HepG2 (cell line): ENCODE measurements around the gene MGARP. TPM values are rescaled to one million over a fixed set of nuclear protein-coding genes. Genes with fewer than 3 reads are reported as not detected.

ENCODE experiments used
- ADNP ChIP-seq: sonication (generic); formaldehyde crosslinking; IDR thresholded peaks from 2 replicates; pipeline ENCODE4 v1.4.0; 2020; ENCODE audit warnings: missing genetic modification reagents
- ARNT ChIP-seq: fragments of 450-650 bp; IDR thresholded peaks from 2 replicates; pipeline ENCODE4 v1.6.1; 2017
- EEA1 ChIP-seq: sonication (generic); formaldehyde crosslinking; IDR thresholded peaks from 2 replicates; pipeline ENCODE4 v1.5.1; 2020; ENCODE audit warnings: mild to moderate bottlenecking, missing genetic modification reagents, borderline replicate concordance
- NAIF1 ChIP-seq: sonication (generic); formaldehyde crosslinking; IDR thresholded peaks from 2 replicates; pipeline ENCODE4 v1.5.0; 2020; ENCODE audit warnings: mild to moderate bottlenecking, missing genetic modification reagents, borderline replicate concordance
- PITX1 ChIP-seq: sonication (generic); formaldehyde crosslinking; IDR thresholded peaks from 2 replicates; pipeline ENCODE4 v1.5.1; 2020; ENCODE audit warnings: mild to moderate bottlenecking, missing genetic modification reagents
- POLR2AphosphoS5 ChIP-seq: IDR thresholded peaks from 2 replicates; pipeline ENCODE4 v1.6.1; 2012; ENCODE audit warnings: low read depth, low read length
- PRPF4 ChIP-seq: fragments of 200-400 bp; formaldehyde crosslinking; IDR thresholded peaks from 2 replicates; pipeline ENCODE4 v1.6.1; 2016; ENCODE audit warnings: low read length, low read depth; ENCODE audit not compliant: poor library complexity, severe bottlenecking
- RFX5 ChIP-seq: IDR thresholded peaks from 2 replicates; pipeline ENCODE4 v1.6.1; 2011; ENCODE audit warnings: low read depth, low read length, improper control_type of control experiment
- RORA ChIP-seq: sonication (generic); formaldehyde crosslinking; IDR thresholded peaks from 2 replicates; pipeline ENCODE4 v1.5.0; 2020; ENCODE audit warnings: mild to moderate bottlenecking, missing genetic modification reagents, moderate library complexity
- ZNF230 ChIP-seq: sonication (generic); formaldehyde crosslinking; IDR thresholded peaks from 2 replicates; pipeline ENCODE4 v1.4.0; 2020; ENCODE audit warnings: mild to moderate bottlenecking, missing genetic modification reagents
- ZNF510 ChIP-seq: sonication (generic); formaldehyde crosslinking; IDR thresholded peaks from 2 replicates; pipeline ENCODE4 v1.4.0; 2020; ENCODE audit warnings: low read depth, mild to moderate bottlenecking, missing genetic modification reagents
- ZNF577 ChIP-seq: sonication (generic); formaldehyde crosslinking; IDR thresholded peaks from 2 replicates; pipeline ENCODE4 v1.4.0; 2020; ENCODE audit warnings: mild to moderate bottlenecking, low read depth, missing genetic modification reagents, borderline replicate concordance
- ZNF878 ChIP-seq: sonication (generic); formaldehyde crosslinking; IDR thresholded peaks from 2 replicates; pipeline ENCODE4 v1.8.1; 2023; ENCODE audit warnings: mild to moderate bottlenecking, missing genetic modification reagents, moderate library complexity
- polyA plus RNA-seq, 8 experiments: library from polyadenylated mRNA; depleted of rRNA in 3 of 8; stranded (reverse) in 7 of 8; unstranded in 1 of 8; fragments of >200 nt; fragmentation: Illumina TruSeq in 4 of 8; extraction: Trizol in 4 of 8; gene quantifications; 2 replicates each; pipeline versions ENCODE4 v1.2.1 to v1.2.3, GENCODE V29; 2011 to 2016; ENCODE audit warnings: low read depth in 4 of 8, missing spikeins in 1 of 8, mixed read lengths in 1 of 8; ENCODE audit not compliant: insufficient read depth in 1 of 8
- total RNA-seq, 5 experiments: library from RNA; depleted of rRNA; stranded (reverse); fragments of >200 nt; fragmentation: Illumina TruSeq; extraction: Trizol; gene quantifications; 2 replicates each; pipeline ENCODE4 v1.2.3, GENCODE V29; 2016; ENCODE audit warnings: low read depth in 1 of 5
- TF ChIP-seq, protein P1 (sequence below): sonication (generic); formaldehyde crosslinking; IDR thresholded peaks from 2 replicates; pipeline ENCODE4 v1.4.0; 2020; ENCODE audit warnings: mild to moderate bottlenecking, missing genetic modification reagents
- TF ChIP-seq, protein P2 (sequence below): sonication (generic); formaldehyde crosslinking; IDR thresholded peaks from 2 replicates; pipeline ENCODE4; 2020; ENCODE audit warnings: missing genetic modification reagents, mild to moderate bottlenecking, borderline replicate concordance

Gene MGARP
- total and polyA plus RNA-seq, 2 of the 13 experiments (the other 11 are each of a cell fraction or from before 2014, with no cell fraction given), result 0.11 to 0.13 TPM

DNA sequence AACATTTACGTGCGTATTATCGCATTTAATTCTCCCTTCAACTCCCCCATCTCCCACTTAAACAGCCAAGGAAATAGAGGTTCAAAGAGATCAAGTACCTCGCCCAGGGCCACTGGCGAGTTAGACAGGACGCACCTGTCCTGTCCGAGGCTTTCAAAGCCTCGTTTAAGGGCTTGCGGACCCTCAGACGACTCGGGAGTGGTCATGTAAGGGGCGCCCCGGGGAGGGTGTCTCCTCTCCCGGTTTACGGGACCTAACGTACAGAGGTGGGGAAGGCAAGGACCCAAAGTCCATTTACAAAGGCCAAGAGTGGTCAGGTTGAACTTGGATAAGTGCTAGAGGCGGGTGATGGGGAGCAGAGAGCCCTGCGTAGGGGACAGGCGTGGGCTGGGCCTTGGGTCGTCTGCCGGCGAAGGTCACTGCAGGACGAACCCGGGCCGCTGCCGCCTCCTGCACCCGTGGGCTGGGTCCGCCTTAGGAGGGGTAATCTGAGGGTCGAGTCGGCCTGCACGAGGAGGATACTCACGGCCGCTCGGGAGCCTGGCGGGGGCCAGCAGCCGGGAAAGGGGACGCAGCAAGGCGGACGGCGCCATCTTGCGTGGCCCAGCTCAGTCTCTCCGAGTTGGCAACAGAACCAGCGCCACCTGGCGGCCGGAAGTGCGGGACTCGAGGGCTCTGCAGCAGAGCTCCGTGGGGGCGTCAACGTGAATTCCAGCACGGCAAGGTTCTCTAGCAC, 15.3 kb upstream of the MGARP start (continued):
- TF ChIP-seq, protein P1, sequence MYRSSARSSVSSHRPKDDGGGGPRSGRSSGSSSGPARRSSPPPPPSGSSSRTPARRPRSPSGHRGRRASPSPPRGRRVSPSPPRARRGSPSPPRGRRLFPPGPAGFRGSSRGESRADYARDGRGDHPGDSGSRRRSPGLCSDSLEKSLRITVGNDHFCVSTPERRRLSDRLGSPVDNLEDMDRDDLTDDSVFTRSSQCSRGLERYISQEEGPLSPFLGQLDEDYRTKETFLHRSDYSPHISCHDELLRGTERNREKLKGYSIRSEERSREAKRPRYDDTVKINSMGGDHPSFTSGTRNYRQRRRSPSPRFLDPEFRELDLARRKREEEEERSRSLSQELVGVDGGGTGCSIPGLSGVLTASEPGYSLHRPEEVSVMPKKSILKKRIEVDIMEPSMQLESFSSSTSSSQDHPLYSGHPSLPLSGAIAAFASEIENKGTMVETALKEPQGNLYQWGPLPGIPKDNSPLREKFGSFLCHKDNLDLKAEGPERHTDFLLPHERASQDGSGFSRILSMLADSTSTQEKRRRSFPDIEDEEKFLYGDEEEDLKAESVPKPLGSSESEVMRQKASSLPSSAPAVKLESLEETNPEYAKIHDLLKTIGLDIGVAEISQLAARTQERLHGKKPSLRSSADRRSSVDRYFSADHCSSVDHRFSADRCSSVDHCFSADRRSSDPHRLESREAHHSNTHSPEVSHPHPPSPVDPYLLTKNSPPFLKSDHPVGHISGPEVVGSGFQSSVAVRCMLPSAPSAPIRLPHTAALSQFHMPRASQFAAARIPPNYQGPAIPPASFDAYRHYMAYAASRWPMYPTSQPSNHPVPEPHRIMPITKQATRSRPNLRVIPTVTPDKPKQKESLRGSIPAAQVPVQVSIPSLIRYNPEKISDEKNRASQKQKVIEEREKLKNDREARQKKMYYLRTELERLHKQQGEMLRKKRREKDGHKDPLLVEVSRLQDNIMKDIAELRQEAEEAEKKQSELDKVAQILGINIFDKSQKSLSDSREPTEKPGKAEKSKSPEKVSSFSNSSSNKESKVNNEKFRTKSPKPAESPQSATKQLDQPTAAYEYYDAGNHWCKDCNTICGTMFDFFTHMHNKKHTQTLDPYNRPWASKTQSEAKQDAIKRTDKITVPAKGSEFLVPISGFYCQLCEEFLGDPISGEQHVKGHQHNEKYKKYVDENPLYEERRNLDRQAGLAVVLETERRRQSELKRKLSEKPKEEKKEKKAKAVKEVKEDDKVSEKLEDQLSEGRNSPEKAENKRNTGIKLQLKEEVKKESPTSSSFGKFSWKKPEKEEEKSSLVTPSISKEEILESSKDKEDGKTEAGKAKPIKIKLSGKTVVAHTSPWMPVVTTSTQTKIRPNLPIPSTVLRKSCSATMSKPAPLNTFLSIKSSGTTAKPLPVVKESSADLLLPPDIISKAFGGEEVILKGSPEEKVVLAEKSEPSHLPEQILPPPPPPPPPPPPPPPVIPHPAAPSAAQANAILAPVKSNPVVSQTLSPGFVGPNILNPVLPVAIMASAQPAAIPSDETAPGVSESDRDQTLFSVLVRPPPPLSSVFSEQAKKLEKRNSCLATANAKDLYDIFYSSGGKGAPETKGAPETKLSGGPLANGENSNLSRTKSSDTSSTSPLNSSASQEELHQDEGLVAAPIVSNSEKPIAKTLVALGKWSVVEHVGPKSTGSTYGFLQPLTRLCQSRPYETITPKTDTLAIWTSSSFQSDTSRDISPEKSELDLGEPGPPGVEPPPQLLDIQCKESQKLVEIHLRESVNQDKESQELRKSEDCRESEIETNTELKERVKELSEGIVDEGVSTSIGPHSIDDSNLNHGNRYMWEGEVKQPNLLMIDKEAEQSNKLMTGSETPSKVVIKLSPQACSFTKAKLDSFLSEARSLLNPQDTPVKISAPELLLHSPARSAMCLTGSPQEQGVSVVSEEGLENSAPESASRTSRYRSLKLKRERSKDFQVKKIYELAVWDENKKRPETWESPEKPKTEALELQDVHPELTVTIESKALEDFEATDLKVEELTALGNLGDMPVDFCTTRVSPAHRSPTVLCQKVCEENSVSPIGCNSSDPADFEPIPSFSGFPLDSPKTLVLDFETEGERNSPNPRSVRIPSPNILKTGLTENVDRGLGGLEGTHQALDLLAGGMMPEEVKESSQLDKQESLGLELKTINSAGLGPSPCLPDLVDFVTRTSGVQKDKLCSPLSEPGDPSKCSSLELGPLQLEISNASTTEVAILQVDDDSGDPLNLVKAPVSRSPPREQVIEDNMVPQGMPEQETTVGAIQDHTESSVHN (CRISPR knock-in tag), result no peak
- TF ChIP-seq ZNF510 (CRISPR knock-in tag) (peak; percentile 78; the same call in 1 of the 2 replicates), PITX1 (CRISPR knock-in tag) (peak; percentile 69), RORA (no peak), ADNP (CRISPR knock-in tag) (peak; percentile 55; the same call in 1 of the 2 replicates), ZNF878 (CRISPR knock-in tag) (no peak), ZNF230 (CRISPR knock-in tag) (peak; percentile 79; the same call in 1 of the 2 replicates), NAIF1 (peak; percentile 79; the same call in 1 of the 2 replicates), RFX5 (no peak), ARNT (no peak), EEA1 (CRISPR knock-in tag) (no peak; the same call in 1 of the 2 replicates), POLR2AphosphoS5 (peak; percentile 77), PRPF4 (no peak), ZNF577 (CRISPR knock-in tag) (no peak)
- TF ChIP-seq, protein P2, sequence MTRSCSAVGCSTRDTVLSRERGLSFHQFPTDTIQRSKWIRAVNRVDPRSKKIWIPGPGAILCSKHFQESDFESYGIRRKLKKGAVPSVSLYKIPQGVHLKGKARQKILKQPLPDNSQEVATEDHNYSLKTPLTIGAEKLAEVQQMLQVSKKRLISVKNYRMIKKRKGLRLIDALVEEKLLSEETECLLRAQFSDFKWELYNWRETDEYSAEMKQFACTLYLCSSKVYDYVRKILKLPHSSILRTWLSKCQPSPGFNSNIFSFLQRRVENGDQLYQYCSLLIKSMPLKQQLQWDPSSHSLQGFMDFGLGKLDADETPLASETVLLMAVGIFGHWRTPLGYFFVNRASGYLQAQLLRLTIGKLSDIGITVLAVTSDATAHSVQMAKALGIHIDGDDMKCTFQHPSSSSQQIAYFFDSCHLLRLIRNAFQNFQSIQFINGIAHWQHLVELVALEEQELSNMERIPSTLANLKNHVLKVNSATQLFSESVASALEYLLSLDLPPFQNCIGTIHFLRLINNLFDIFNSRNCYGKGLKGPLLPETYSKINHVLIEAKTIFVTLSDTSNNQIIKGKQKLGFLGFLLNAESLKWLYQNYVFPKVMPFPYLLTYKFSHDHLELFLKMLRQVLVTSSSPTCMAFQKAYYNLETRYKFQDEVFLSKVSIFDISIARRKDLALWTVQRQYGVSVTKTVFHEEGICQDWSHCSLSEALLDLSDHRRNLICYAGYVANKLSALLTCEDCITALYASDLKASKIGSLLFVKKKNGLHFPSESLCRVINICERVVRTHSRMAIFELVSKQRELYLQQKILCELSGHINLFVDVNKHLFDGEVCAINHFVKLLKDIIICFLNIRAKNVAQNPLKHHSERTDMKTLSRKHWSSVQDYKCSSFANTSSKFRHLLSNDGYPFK (CRISPR knock-in tag), result peak; percentile 82
